Measurements from ENCODE around the gene ABL1. TPM values are rescaled to one million over a fixed set of nuclear protein-coding genes. Genes with fewer than 3 reads are reported as not detected.

The ABL1 gene
- total RNA-seq, 2 donors from 2014 or later = 28.1 to 45.2 TPM

- ATAC-seq (no peak), DNase-seq (ENCODE audit: low spot score) (no peak)
- H3K27me3 Mint-ChIP-seq = peaks cover 47 to 59% of the 10 kb centered on the region in 2 donors
- H3K9me3 Mint-ChIP-seq = no peaks in the 10 kb centered on the region
- no peak overlapping the region for H3K27ac Mint-ChIP-seq
- no peaks in the 10 kb centered on the region for H3K36me3 Mint-ChIP-seq
- peaks cover 0 to 11% of the 10 kb centered on the region in 2 donors for H3K4me1 Mint-ChIP-seq (ENCODE audit: low read depth in 2 of 2)
- H3K4me3 Mint-ChIP-seq = peak overlapping the region; percentile 15
These were observed 101.4 kb downstream of the ABL1 start for GRCh38 chr9:130936285-130937117.

Other genes with a start within 250 kb of the ABL1 start
- under 1 TPM in 1 of 2 donors, not detected in 1; 0.39 TPM for gene PRDM12, start 170.7 kb upstream of the ABL1 start, total RNA-seq
- 100 to 1,000 TPM in 1 of 2 donors, 10 to 100 TPM in 1; 58.8 to 103 TPM for gene EXOSC2, start 141.5 kb upstream of the ABL1 start, total RNA-seq
- gene QRFP, start 61.6 kb downstream of the ABL1 start, total RNA-seq = not detected
- not detected for gene FIBCD1, start 104.0 kb downstream of the ABL1 start, total RNA-seq
- gene LAMC3, start 173.9 kb downstream of the ABL1 start, total RNA-seq = not detected

All from natural killer cell treated with Interleukin-12 subunit alpha and Interleukin-12 subunit beta and Interleukin-15 and Interleukin-18, amount 100 ng/mL, for 72 hours (primary cell).